Right renal cortex interstitium (tissue), 3 donors: ENCODE data around the gene FLOT1. TPM values are rescaled to one million over a fixed set of nuclear protein-coding genes. Genes with fewer than 3 reads are reported as not detected.
"Not testable (repeated sequence)": the region's sequence is repeated elsewhere in the genome, so short reads cannot be mapped to it uniquely, and the experiment has no call there.

Experiments used
- DNase-seq, 3 donors: peaks; one replicate each; pipeline ENCODE4 v3.0.0-alpha.2; 2013; ENCODE audit warnings: low read depth in 3 of 3, low spot score in 2 of 3
- polyA plus RNA-seq, 3 donors: library from polyadenylated mRNA; unstranded; fragments of 120-200 nt; gene quantifications; one replicate each; pipeline ENCODE4 v1.2.1, GENCODE V29; 2013; ENCODE audit not compliant: insufficient read length in 3 of 3

The FLOT1 gene
- polyA plus RNA-seq, 3 donors = 134 to 154 (median 141) TPM

DNA sequence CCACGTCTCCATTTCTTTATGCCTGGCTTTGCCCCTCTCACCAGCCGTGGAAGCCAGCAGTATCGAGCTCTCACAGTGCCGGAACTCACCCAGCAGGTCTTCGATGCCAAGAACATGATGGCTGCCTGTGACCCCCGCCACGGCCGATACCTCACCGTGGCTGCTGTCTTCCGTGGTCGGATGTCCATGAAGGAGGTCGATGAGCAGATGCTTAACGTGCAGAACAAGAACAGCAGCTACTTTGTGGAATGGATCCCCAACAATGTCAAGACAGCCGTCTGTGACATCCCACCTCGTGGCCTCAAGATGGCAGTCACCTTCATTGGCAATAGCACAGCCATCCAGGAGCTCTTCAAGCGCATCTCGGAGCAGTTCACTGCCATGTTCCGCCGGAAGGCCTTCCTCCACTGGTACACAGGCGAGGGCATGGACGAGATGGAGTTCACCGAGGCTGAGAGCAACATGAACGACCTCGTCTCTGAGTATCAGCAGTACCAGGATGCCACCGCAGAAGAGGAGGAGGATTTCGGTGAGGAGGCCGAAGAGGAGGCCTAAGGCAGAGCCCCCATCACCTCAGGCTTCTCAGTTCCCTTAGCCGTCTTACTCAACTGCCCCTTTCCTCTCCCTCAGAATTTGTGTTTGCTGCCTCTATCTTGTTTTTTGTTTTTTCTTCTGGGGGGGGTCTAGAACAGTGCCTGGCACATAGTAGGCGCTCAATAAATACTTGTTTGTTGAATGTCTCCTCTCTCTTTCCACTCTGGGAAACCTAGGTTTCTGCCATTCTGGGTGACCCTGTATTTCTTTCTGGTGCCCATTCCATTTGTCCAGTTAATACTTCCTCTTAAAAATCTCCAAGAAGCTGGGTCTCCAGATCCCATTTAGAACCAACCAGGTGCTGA is 18.4 kb downstream of the FLOT1 start:
- DNase-seq = not testable (repeated sequence)

DNA sequence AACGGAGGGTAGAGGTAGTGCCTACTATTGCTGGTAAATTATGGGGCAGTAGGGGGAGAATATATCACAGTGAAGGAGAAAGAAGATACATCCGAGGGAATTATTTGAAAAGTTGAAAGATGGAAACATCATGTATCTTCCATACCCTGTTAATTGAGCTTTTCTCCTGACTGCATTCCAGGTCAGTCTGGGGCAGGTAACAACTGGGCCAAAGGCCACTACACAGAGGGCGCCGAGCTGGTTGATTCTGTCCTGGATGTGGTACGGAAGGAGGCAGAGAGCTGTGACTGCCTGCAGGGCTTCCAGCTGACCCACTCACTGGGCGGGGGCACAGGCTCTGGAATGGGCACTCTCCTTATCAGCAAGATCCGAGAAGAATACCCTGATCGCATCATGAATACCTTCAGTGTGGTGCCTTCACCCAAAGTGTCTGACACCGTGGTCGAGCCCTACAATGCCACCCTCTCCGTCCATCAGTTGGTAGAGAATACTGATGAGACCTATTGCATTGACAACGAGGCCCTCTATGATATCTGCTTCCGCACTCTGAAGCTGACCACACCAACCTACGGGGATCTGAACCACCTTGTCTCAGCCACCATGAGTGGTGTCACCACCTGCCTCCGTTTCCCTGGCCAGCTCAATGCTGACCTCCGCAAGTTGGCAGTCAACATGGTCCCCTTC is 19.2 kb downstream of the FLOT1 start:
- not testable (repeated sequence) for DNase-seq

GRCh38 chr6:30722280-30723112 is 20.0 kb downstream of the FLOT1 start:
- peak in 1 of 3 donors; percentile 66 for DNase-seq

DNA sequence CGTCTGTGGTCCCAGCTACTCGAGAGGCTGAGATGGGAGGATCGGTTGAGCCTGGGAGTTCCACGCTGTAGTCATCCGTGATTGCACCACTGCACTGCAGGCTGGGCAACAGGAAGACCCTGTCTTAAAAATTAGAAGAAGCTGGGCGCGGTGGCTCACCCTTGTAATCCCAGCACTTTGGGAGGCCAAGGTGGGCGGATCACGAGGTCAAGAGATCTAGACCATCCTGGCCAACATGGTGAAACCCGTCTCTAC is 20.5 kb downstream of the FLOT1 start:
- not testable (repeated sequence) for DNase-seq

DNA sequence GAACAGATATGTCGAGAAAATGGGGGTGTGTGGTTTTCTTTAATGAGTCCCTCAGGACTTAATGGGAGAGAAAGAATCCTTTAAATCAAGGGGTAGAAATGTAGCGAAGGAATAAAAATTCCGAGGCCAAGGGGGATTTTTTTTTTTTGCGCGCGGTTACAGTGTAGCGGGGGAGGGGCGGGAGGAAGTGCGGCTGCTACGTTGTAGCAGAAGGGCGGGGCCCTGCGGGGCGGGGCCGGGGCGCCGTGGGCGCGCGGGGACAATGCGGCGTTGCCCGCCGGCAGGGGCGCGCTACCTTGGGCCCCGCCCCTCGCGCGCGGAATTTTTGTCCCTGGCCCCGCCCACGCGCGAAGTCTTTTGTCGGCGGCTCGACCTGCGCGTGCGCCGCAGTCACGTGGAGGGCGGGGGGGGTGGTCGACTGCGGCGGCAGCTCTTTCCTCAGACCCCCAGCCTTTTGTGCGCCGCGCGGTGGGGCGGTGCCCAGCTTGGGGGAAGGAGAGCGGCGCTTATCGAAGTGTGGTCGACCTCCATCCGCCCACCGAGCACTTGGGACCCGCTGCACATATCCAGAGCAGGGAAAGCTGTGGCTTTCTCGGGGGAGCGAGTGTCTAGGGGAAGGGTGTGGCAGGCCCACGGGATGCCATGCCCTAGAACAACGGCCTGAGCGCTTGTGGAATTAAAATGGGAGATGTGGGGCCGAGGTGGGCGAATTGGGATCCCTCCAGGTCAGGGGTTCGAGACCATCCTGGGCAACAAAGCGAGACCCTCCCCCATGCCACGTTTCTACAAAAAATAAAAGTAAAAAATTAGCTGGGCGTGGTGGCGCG is 21.1 kb downstream of the FLOT1 start:
- peak in 2 of 3 donors; percentile 80 to 81 for DNase-seq

DNA sequence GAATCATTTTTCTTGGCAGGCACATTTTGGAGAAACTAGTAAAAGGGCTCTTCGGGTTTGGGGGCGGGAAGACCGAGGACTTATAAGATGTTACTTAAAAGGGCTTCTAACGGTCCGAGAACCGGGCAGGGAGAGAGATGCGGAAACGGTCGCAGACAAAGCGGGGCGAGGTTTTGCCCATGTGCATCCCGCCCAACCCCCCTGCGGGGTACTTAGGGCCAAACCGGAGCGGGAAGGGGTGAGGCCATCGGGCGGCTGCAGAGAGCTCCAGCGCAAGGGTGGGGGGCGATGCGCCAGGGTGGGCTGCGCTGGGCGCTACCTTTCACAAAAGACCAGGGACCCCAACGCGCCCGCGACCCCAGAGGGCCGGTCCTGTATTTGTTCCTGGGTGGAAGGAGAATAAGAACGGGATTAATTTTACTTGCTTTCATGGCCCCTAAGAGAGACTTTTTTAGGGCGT is 21.7 kb downstream of the FLOT1 start:
- no peak for DNase-seq

DNA sequence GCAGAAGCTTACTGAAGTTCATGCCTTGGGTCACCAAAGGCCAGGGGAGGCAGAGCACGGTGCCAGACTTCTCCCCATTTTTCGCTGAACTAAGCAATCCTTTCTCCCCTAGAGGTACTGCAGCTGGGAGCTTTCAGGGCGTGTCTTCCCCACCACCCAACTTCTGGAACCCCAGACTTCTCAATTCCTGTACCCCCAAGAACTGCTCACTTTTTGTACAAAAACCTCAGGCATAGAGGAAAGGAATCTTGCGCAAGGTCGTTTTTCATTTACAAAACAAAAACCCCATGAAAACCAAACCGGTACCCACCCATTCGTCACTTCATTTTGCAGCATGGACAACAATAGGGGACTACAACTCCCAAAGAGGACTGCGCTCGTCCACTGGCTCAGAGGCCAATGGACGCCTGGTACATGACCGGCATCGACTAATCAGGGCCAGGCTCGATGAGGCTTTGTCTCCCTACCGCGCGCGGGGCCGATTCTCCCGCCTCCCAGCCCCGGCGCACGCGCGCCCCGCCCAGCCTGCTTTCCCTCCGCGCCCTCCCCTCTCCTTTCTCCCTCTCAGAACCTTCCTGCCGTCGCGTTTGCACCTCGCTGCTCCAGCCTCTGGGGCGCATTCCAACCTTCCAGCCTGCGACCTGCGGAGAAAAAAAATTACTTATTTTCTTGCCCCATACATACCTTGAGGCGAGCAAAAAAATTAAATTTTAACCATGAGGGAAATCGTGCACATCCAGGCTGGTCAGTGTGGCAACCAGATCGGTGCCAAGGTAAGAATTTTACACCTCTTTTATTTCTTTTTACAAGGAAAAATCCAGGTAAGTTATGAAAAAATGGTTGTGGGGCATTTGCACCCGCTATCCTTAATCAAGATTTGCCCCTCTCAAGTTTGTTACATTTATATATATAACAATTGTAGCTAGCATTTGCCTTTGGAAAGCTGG is 22.4 kb downstream of the FLOT1 start, which contains the start of gene TUBB:
Gene TUBB, plus strand, starts transcription at position 562 of the 947 bp plus-strand sequence. Its CDS starts 155 bp downstream, at position 717.
- DNase-seq = peak; percentile 92 to 94 (median 92)

GRCh38 chr6:30719356-30719755 is 23.1 kb downstream of the FLOT1 start:
- no peak for DNase-seq

GRCh38 chr6:30717845-30718720 is 24.4 kb downstream of the FLOT1 start:
- not testable (repeated sequence) for DNase-seq

DNA sequence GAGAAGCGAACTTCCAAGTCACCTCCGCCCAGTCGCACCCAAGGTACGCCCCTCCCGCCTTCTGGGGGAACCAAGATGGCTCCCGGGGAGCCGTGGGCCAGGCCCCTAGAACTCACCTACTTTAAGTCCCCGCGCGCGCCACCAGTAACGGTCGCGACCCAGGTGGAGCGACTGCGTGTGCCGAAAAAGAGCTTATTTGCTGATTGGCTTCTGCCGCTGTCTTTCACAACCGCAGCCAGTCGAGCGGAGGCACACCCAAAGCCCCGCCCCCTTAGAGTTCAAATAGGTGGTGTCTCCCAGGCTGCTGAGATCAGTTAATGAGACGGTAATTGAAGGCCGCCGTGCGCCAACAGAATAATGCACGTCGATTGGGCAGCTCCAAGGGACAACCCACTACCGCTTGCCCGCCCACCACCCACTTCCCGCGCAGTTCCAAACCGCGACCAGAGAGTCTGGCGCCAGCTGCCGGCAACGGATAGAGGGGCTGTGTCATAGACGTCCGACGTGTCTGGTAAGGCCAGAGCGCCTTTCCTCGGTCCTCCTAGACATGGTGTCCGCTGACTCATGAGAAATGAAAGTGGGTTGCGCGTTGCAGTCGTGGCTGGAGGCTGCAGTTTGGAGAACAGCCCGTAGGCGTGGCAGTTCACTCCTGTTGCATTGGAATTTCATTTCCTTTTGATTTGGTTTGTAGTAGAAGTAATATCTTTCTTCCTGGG is 25.2 kb downstream of the FLOT1 start, which contains the start of gene MDC1:
Gene MDC1, minus strand, starts transcription at position 153 of the 716 bp plus-strand sequence. CDS start 2,106 bp downstream, outside the sequence.
- DNase-seq = peak; percentile 96 to 99 (median 98)

DNA sequence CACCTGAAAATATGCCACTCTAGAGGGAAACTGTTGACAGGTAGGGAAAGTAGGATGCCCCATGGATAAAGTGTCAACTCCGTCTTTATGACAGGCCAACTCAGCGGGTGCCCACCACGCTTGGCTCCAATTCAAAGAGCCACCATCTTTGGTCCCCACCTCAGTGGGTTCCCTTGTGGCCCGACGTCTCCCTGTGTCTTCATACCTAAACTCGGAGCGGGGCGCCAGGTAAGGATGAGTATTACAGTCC is 25.7 kb downstream of the FLOT1 start:
- DNase-seq = no peak

DNA sequence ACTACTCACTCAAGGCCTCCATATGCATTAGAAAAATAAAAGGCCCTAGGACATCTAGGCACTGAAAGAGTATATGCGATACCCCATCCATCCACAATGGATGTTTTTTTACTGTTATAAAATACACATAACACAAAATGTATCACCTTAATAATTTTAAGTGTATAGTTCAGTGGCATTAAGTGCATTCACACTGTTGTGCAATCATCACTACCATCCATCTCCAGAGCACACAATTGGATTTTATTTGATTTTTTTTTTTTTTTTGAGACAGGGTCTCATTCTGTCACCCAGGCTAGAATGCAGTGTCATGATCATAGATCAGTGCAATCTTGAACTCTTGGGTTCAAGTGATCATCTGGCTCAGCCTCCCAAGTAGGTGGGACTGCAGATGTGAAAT is 28.2 kb downstream of the FLOT1 start:
- no peak for DNase-seq

DNA sequence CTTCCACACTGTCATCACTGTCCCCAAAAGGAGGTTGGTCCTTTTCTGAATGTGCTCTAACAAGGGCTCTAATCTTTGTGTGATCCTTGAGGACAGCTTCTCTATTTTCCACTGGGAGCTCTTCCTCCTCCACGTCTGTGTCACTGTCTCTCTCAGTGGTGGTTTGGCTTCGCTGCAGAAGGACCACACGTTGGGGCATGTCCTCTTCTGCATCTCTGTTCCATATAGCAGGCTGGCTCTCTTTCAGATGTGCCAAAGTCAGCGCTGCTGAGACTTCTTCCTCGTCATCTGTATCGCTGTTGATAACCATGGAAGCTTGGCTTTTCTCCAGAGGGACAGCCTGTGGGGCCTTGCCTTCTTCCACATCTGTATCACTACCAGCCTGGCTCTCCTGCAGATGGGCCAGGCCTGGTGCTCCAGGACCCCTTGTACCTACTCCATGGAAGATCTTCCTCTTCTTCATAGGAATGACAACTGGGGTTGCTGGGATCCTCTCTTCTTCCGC is 30.0 kb downstream of the FLOT1 start:
- DNase-seq = no peak

- no peak for DNase-seq
Observed at GRCh38 chr6:30711758-30712380, 30.6 kb downstream of the FLOT1 start.

DNA sequence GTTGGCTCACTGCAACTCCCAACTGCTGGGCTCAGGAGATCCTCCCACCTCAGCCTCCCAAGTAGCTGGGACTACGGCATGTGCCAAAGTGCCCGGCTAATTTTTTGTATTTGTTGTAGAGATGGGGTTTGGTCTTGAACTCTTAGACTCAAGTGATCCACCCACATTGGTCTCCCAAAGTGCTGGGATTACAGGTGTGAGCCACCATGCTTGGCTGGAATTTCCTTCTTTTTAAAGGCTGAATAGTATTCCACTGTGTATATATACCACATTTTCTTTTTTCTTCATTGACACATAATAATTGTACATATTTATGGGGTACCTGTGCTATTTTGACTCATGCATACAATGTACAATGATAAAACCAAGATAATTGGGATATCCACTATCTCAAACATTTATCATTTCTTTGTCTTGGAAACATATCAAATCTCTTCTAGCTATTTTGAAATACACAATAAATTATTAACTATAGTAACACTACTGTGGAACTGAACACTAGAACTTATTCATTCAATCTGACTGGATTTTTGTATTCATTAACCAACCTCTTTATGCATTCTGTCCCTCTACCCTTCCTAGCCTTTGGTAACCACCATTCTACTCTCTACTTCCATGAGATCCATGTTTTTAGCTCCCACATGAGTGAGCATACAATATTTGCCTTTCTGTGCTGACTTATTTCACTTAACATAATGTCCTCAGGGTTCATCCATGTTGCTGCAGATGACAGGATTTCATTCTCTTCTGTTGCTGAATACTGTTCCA is 33.2 kb downstream of the FLOT1 start:
- DNase-seq = no peak

DNA sequence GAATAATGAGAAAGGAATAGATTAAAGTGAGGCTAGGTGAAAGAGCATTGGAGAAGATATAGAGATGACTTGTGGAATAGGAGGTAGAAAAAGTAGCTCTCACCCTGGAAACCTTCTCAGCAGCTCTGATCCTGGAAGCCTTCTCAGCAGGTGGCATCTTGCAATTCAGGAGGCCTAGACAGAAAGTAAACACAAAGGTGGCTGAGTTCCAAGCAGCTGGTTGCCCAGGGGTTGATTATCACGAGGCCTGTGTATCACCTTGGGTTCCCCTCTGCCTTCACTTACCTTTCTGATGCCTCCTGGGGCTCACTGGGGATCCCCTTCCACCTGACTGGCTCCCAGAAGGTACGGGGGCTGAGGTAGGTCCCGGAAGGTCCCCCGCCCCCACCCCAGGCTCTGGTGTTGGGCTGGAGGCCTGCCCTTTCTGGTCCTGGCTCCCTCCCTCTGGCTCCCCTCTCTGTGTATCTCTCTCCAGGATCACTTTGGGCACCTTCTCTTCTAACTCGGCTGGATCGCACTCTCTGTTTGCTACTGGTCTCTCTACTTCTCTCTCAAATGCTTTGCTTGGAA is 35.1 kb downstream of the FLOT1 start:
- no peak for DNase-seq
